ENCODE measurements around the gene SREK1IP1. TPM values are rescaled to one million over a fixed set of nuclear protein-coding genes. Genes with fewer than 3 reads are reported as not detected.

Gene SREK1IP1
- total and polyA plus RNA-seq, 9 of the 15 experiments (the other 6 are each of a cell fraction or from before 2014, with no cell fraction given): 6.9 to 45.2 (median 21.7) TPM

DNA sequence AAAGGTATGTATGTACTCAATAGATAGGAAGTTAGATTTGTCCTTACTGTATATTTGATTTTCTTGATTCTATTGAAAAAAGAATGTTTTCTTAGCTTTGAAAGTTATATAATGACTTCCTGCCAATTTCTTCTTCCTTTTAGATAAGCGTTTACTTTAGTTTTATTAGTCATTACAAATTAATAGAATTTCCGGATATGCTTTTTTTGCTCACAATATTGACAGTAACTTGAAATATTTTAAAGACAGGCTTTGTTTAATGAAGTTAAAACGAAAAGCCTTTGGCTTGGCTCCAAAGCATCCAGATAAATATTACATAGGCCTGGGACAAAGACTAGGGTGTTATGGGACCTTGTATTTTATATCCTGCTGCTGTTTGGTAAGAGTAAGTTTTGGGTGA is 49.8 kb upstream of the SREK1IP1 start (continued):
- no peak for TF ChIP-seq HES1 (IDR thresholded peaks at IDR 0.05; ENCODE audit: low read depth)
- TF ChIP-seq ZNF507 (tag; conservative IDR thresholded peaks at IDR 0.05): no peak
- TF ChIP-seq ZNF175 (CRISPR knock-in tag; IDR thresholded peaks at IDR 0.05; ENCODE audit: low read depth): no peak
- no peak for TF ChIP-seq ZNF165 (CRISPR knock-in tag; IDR thresholded peaks at IDR 0.05; ENCODE audit: borderline replicate concordance)

GRCh38 chr5:64814073-64814472 is 45.6 kb upstream of the SREK1IP1 start:
- H3K4me3 ChIP-seq: no peak overlapping the region
- no TSS peak for BruUV-seq (replicated peaks)
- no peaks in the 10 kb centered on the region for H3K9me1 ChIP-seq (ENCODE audit: control insufficient read depth, insufficient read depth, low read length)
- no peak overlapping the region for H3K4me2 ChIP-seq (ENCODE audit: insufficient read depth, low read length)
- no peaks in the 10 kb centered on the region for H3K9me3 ChIP-seq (replicated peaks; ENCODE audit: control insufficient read depth, insufficient read depth, low read depth, low read length)
- WGBS (ENCODE audit: insufficient coverage, low coverage, missing lambda C conversion rate): 75% methylated on average over 2 of the region's 2 CpGs
- in situ Hi-C loops (cut with MboI): no loop called here
- H3K4me1 ChIP-seq (replicated peaks in 1 of 2; ENCODE audit: control insufficient read depth in 2 of 2, insufficient read depth in 2 of 2, low read length in 2 of 2): no peaks in the 10 kb centered on the region
- no peaks in the 10 kb centered on the region for H3K27me3 ChIP-seq (ENCODE audit: control insufficient read depth in 2 of 2, insufficient read depth in 2 of 2, low read length in 2 of 2)
- CTCF ChIA-PET (ENCODE audit: low intra/inter-chr PET ratio): interaction anchor here (0.7 kb wide), 1 partner anchor 190 kb away, joined by 4 read pairs; no protein-coding TSS in a partner anchor
- H3K79me2 ChIP-seq (ENCODE audit: control insufficient read depth, insufficient read depth, low read length): no peaks in the 10 kb centered on the region
- intact Hi-C loops (cut with micrococcal nuclease): loop anchor here (10.0 kb wide), 3 partner anchors 131 to 581 kb away; no protein-coding TSS in a partner anchor
- ATAC-seq (no peak), FAIRE-seq (no peak), DNase-seq (ENCODE audit: extremely low read depth in 1 of 4, low spot score in 3 of 4) (no peak)
- H3K27ac ChIP-seq (ENCODE audit: extremely low read depth, low read depth, low read length): no peak overlapping the region
- POLR2A ChIA-PET: no interaction called here
- no peaks in the 10 kb centered on the region; the same call in 2 of the 3 replicates for H3K36me3 ChIP-seq (ENCODE audit: control insufficient read depth, insufficient read depth, low read length)
- H3K9ac ChIP-seq (ENCODE audit: insufficient read depth in 1 of 2, low read depth in 2 of 2, low read length in 2 of 2): no peak overlapping the region
- no peak overlapping the region for H2AFZ ChIP-seq (ENCODE audit: low read depth, low read length)
- TF ChIP-seq MTF1 (CRISPR knock-in tag; IDR thresholded peaks at IDR 0.05; ENCODE audit: borderline replicate concordance): no peak
- no peaks in the 10 kb centered on the region for H4K20me1 ChIP-seq (replicated peaks; ENCODE audit: control insufficient read depth, insufficient read depth, low read length)
